Measurements from ENCODE around the gene ZBTB2.
"Not testable (repeated sequence)": the region's sequence is repeated elsewhere in the genome, so short reads cannot be mapped to it uniquely, and the experiment has no call there.

ZBTB2 gene

DNA sequence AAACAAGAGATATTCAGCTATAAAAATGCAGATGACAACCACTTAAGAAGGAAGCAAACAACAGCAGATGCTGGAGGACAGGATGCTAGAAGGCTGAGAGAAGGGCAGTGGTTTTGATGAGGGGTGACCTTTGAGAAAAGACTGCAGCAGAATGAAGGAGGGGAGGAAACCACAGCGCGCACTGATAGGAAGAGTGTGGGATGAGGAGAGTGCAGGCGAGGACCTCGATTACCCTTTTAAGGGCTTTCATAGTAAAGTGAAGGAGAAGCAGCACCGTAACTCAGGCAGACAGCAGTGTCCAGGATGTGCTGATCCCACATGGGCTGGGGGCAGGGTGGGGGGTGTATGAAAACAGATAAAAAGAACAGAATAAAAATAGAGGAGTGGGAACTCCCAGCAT, 19.2 kb downstream of the ZBTB2 start:
- no peak for DNase-seq (ENCODE audit: low read depth)
- no peak overlapping the region for H3K4me3 ChIP-seq (ENCODE audit: low read length)
- no peak for TF ChIP-seq CTCF (conservative IDR thresholded peaks at IDR 0.05; ENCODE audit: low read depth, low read length)

GRCh38 chr6:151370509-151371078, 20.8 kb downstream of the ZBTB2 start:
- DNase-seq (ENCODE audit: low read depth), result no peak
- peak; percentile 40 for TF ChIP-seq CTCF (conservative IDR thresholded peaks at IDR 0.05; ENCODE audit: low read depth, low read length)
- H3K4me3 ChIP-seq (ENCODE audit: low read length), result no peak overlapping the region

DNA sequence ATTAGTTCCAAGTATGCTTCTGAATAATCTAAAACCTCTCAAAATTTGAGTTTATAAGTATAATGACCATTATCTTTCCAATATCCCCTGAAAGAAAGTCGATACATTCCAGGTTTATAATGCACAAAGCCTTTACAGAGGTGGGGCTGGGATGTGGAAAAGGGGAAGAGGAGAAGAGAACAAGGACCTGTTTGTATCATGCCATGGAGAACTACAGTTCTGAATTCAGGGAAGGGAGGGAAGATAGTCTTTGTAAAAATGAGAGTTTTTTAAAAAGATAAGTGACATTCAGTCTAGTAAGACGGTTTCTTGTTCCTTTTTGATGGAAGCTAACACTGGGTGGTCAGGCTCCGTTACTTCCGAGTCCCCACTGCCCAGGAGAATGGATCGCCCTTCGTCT, 26.1 kb downstream of the ZBTB2 start:
- H3K4me3 ChIP-seq (ENCODE audit: low read length), result no peak overlapping the region
- TF ChIP-seq CTCF (conservative IDR thresholded peaks at IDR 0.05; ENCODE audit: low read depth, low read length), result no peak
- no peak for DNase-seq (ENCODE audit: low read depth)

DNA sequence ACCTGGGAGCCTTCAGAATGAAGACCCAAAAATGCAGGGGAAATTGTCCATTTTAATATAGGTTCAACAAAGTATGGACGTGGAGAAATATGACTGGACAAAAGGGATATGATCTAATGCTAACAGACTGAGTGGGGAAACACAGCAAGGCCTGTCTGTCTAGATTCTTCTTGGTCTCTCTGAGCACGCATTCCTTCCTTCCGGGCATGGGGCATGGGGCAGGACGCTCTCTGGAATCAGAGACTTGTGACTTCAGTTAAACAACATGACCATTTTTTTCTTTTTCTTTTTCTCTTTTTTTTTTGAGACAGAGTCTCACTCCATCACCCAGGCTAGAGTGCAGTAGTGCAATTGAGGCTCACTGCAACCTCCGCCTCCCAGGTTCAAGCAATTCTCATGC, 31.9 kb downstream of the ZBTB2 start:
- no peak for DNase-seq (ENCODE audit: low read depth)
- H3K4me3 ChIP-seq (ENCODE audit: low read length), result no peak overlapping the region
- TF ChIP-seq CTCF (conservative IDR thresholded peaks at IDR 0.05; ENCODE audit: low read depth, low read length), result no peak

DNA sequence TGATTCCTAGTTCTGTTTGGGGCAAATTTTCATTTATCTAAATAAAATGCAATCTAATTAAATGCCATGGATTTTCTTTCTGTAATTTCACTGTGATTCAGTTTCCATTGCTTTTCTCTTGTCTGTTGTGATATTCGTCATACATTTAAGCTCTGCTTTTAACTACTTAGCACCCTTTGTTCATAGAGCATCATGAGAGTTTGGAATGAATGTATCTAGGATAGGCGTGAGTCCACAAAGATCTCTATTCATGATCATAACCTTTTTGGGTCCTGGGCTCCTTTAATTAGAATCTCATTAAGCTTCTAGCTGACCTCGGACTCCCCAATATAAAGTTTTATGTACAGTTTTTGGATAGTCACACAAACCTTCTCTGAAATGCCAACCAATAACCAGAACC, 32.9 kb downstream of the ZBTB2 start:
- H3K4me3 ChIP-seq (ENCODE audit: low read length), result no peak overlapping the region
- no peak for TF ChIP-seq CTCF (conservative IDR thresholded peaks at IDR 0.05; ENCODE audit: low read depth, low read length)
- DNase-seq (ENCODE audit: low read depth), result no peak

DNA sequence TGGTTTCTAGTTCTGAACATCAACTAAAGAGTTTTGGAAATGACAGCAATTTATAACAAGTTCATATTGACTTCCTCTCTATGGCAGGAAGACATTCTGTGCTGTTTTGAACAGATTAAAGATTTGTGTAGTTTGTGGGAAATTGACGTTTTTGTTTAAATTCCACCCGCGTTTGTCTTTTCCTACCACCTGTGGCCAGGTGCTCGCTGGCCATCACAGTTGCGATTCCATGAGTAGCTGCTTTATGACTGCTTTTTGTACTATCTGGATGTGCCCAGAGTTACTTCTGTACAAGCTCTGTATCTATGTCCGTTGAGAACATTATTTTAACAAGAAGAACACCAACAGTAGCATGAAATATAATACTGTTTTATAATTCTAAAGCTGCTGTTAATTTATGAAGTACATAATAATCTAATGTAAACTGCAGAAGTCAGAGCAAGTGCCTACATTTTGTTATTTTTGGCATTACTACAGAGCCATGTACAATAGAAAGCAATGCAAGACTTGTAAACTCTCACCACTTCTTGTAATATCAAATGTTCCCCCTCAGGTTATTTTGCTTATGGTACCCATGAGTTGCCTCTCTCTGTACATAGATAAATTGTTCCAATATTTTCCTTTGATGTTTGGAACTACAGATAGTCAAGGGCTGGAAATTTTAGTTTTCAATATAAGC, 33.5 kb downstream of the ZBTB2 start:
- no peak for TF ChIP-seq CTCF (conservative IDR thresholded peaks at IDR 0.05; ENCODE audit: low read depth, low read length)
- H3K4me3 ChIP-seq (ENCODE audit: low read length), result no peak overlapping the region
- no peak for DNase-seq (ENCODE audit: low read depth)

- DNase-seq (ENCODE audit: low read depth); H3K4me3 ChIP-seq (ENCODE audit: low read length): not testable (repeated sequence)
Observed at GRCh38 chr6:151356983-151357382, 34.4 kb downstream of the ZBTB2 start.

Data from retinal pigment epithelial cell (primary cell).